Spleen (tissue), 11 donors: ENCODE measurements around the gene DUS1L. TPM values are rescaled to one million over a fixed set of nuclear protein-coding genes. Genes with fewer than 3 reads are reported as not detected.
A peak's percentile ranks its signal among the peaks of the same experiment; 100 is the strongest.

Experiments
- DNase-seq: peaks from one replicate; pipeline ENCODE4 v3.0.0-alpha.2; 2020
- H3K27ac ChIP-seq, 8 donors: fragments of 200-600 bp; sonication (generic) in 7 of 8; 1 replicate in 4 of 8; 2 replicates in 4 of 8; pipeline versions ENCODE4 v1.5.0 to v1.8.0; 2016 to 2021; ENCODE audit warnings: inconsistent platforms in 4 of 8, mild to moderate bottlenecking in 4 of 8, moderate library complexity in 1 of 8
- H3K27me3 ChIP-seq, 7 donors: fragments of 200-600 bp; sonication (generic) in 6 of 7; replicated peaks in 1 of 7; 1 replicate in 4 of 7; 2 replicates in 3 of 7; pipeline versions ENCODE4 v1.5.0 to v1.8.0; 2016 to 2021; ENCODE audit warnings: inconsistent platforms in 3 of 7, mild to moderate bottlenecking in 1 of 7
- H3K36me3 ChIP-seq, 6 donors: fragments of 200-600 bp; sonication (generic) in 5 of 6; 1 replicate in 4 of 6; 2 replicates in 2 of 6; pipeline versions ENCODE4 v1.5.0 to v1.8.0; 2016 to 2021; ENCODE audit warnings: inconsistent platforms in 2 of 6
- H3K4me1 ChIP-seq, 6 donors: fragments of 200-600 bp; sonication (generic) in 5 of 6; 1 replicate in 3 of 6; 2 replicates in 3 of 6; pipeline versions ENCODE4 v1.5.0 to v1.8.0; 2016 to 2021; ENCODE audit warnings: inconsistent platforms in 3 of 6
- H3K4me3 ChIP-seq, 8 donors: fragments of 200-600 bp; sonication (generic) in 7 of 8; 1 replicate in 4 of 8; 2 replicates in 4 of 8; pipeline versions ENCODE4 v1.5.0 to v1.8.0; 2016 to 2021; ENCODE audit warnings: inconsistent platforms in 4 of 8, mild to moderate bottlenecking in 4 of 8, moderate library complexity in 2 of 8
- H3K9me3 ChIP-seq, 8 donors: fragments of 200-600 bp; sonication (generic) in 7 of 8; 1 replicate in 4 of 8; 2 replicates in 4 of 8; pipeline versions ENCODE4 v1.5.0 to v1.8.0; 2016 to 2021; ENCODE audit warnings: inconsistent platforms in 4 of 8
- POLR2A ChIP-seq, 3 donors: fragments of 450-650 bp; IDR thresholded peaks; one replicate each; pipeline ENCODE4 v1.5.1; 2017; ENCODE audit warnings: antibody characterized with exemption in 3 of 3, mild to moderate bottlenecking in 1 of 3
- POLR2AphosphoS5 ChIP-seq, 3 donors: sonication (generic); formaldehyde crosslinking; IDR thresholded peaks; one replicate each; pipeline ENCODE4 v1.5.1; 2017; ENCODE audit warnings: antibody characterized with exemption in 3 of 3
- WGBS, 5 donors: extraction: QIAGEN DNeasy Blood & Tissue Kit in 3 of 5; methylation state at CpG; one replicate each; pipeline versions ENCODE4 v1.1.5 to v1.1.7; 2013 to 2018; 5-methylcytosine and 5-hydroxymethylcytosine counted together
- intact Hi-C: fragments of 100-400 bp; cut with DNase I; formaldehyde crosslinking; loops from one replicate; pipeline ENCODE4 v1.15.0; 2023; ENCODE audit warnings: low total_unique reads
- polyA plus RNA-seq, 3 donors: library from polyadenylated mRNA; stranded (reverse); fragments of 200-250 nt; gene quantifications; one replicate each; pipeline ENCODE4 v1.2.1, GENCODE V29; 2013
- total RNA-seq, 7 donors: library from RNA; depleted of rRNA in 3 of 7; stranded (reverse); fragments of >200 nt in 3 of 7; fragmentation: NEBNext Ultra II Directional in 4 of 7; extraction: Animal tissue kit (Norgen Biotek cat#: 25700) in 4 of 7; gene quantifications; one replicate each; pipeline versions ENCODE4 v1.1.0 to v1.2.1, GENCODE V29; 2016 to 2021
- TF ChIP-seq, protein P1 (sequence below), 11 experiments: fragments of 200-600 bp in 7 of 11; fragments of 450-650 bp in 4 of 11; sonication (generic) in 4 of 11; IDR thresholded peaks in 8 of 11; conservative IDR thresholded peaks in 3 of 11; 1 replicate in 7 of 11; 2 replicates in 4 of 11; pipeline versions ENCODE4 v1.4.0 to v1.8.0; 2016 to 2021; ENCODE audit warnings: antibody characterized with exemption in 11 of 11, inconsistent platforms in 4 of 11, mild to moderate bottlenecking in 1 of 11
- donor health status: healthy with polysubstance abuse.
- donor health status: DM: no; HTN: no; CAD: no; lungs with moderate emphysema.
- donor health status: DM: no; HTN: no; CAD: no.
- donor health status: Bipolar disorder and iron deficiency.
- donor health status: healthy.
- donor health status: DM: no; HTN: no; CAD: no.
- donor health status: DM: yes; HTN: yes; CAD: no.

The DUS1L gene
- total and polyA plus RNA-seq, 10 donors, result 76.4 to 174 (median 103) TPM

DNA sequence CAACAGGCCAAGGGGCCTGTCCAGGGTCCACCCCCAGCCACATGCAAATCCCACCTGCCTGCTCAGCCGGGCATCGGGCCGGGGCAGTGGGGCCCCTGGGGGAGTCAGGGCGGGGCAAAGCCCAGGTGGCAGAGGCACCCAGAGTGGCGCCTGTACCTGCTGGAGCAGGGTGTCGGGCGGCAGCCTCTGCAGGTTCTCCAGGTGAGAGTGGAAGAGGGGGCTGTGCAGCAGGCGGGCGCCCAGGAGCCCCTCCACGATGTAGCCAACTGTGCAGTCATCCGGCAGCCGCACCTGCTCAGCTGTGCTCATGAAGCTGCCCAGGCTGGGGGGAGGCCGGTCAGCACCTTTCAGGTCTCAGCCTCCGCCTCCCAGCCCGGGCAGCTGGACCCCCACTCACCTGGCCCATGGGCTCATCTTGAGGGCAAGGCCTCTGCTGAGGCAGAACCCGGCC, 16.1 kb downstream of the DUS1L start:
- Histone ChIP-seq H3K4me1 (peaks cover 20 to 49% (median 38%) of the 10 kb centered on the region in 6 donors), H3K27ac (no peak overlapping the region), H3K36me3 (peaks cover 0 to 53% (median 20%) of the 10 kb centered on the region in 6 donors), H3K4me3 (no peak overlapping the region), H3K27me3 (no peaks in the 10 kb centered on the region), H3K9me3 (no peaks in the 10 kb centered on the region)
- TF ChIP-seq, protein P1, sequence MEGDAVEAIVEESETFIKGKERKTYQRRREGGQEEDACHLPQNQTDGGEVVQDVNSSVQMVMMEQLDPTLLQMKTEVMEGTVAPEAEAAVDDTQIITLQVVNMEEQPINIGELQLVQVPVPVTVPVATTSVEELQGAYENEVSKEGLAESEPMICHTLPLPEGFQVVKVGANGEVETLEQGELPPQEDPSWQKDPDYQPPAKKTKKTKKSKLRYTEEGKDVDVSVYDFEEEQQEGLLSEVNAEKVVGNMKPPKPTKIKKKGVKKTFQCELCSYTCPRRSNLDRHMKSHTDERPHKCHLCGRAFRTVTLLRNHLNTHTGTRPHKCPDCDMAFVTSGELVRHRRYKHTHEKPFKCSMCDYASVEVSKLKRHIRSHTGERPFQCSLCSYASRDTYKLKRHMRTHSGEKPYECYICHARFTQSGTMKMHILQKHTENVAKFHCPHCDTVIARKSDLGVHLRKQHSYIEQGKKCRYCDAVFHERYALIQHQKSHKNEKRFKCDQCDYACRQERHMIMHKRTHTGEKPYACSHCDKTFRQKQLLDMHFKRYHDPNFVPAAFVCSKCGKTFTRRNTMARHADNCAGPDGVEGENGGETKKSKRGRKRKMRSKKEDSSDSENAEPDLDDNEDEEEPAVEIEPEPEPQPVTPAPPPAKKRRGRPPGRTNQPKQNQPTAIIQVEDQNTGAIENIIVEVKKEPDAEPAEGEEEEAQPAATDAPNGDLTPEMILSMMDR (IDR thresholded peaks at IDR 0.05 in 8 of 11, conservative IDR thresholded peaks at IDR 0.05 in 3 of 11), result no peak
- TF ChIP-seq POLR2A (IDR thresholded peaks at IDR 0.05), result no peak
- no peak for TF ChIP-seq POLR2AphosphoS5 (IDR thresholded peaks at IDR 0.05)
- DNase-seq, result peak; percentile 75
- WGBS, 5 donors, result 92 to 98% (median 93%) methylated on average over 3 to 16 of the region's 16 CpGs
- intact Hi-C loops, result loop anchor here (10.0 kb wide), 1 partner anchor 55 kb away; no protein-coding TSS in a partner anchor

GRCh38 chr17:82049106-82049505, 16.5 kb downstream of the DUS1L start:
- 84 to 96% (median 93%) methylated on average over 5 to 8 of the region's 8 CpGs for WGBS, 5 donors
- H3K27me3 ChIP-seq, result no peaks in the 10 kb centered on the region
- DNase-seq, result peak; percentile 54

GRCh38 chr17:82048571-82048971, 17.0 kb downstream of the DUS1L start:
- no peak overlapping the region for H3K27ac ChIP-seq
- no peak overlapping the region for H3K4me3 ChIP-seq
- TF ChIP-seq POLR2A (IDR thresholded peaks at IDR 0.05), result no peak
- no peak for TF ChIP-seq POLR2AphosphoS5 (IDR thresholded peaks at IDR 0.05)
- TF ChIP-seq, protein P1 (IDR thresholded peaks at IDR 0.05 in 8 of 11, conservative IDR thresholded peaks at IDR 0.05 in 3 of 11), result no peak
- 86 to 91% (median 89%) methylated on average over 17 to 20 of the region's 20 CpGs for WGBS, 5 donors
- no peaks in the 10 kb centered on the region for H3K27me3 ChIP-seq
- H3K4me1 ChIP-seq, result peaks cover 18 to 40% (median 34%) of the 10 kb centered on the region in 6 donors
- peak; percentile 69 for DNase-seq
- H3K9me3 ChIP-seq, result no peaks in the 10 kb centered on the region
- peaks cover 0 to 44% (median 10%) of the 10 kb centered on the region in 6 donors for H3K36me3 ChIP-seq
- intact Hi-C loops, result loop anchor here (10.0 kb wide), 1 partner anchor 56 kb away; no protein-coding TSS in a partner anchor

More at GRCh38 chr17:82049106-82049505, 16.5 kb downstream of the DUS1L start:
- no peaks in the 10 kb centered on the region for H3K9me3 ChIP-seq
- no peak overlapping the region for H3K4me3 ChIP-seq
- peaks cover 20 to 45% (median 38%) of the 10 kb centered on the region in 6 donors for H3K4me1 ChIP-seq
- intact Hi-C loops, result loop anchor here (10.0 kb wide), 1 partner anchor 56 kb away; no protein-coding TSS in a partner anchor
- TF ChIP-seq, protein P1 (IDR thresholded peaks at IDR 0.05 in 8 of 11, conservative IDR thresholded peaks at IDR 0.05 in 3 of 11), result no peak
- no peak for TF ChIP-seq POLR2A (IDR thresholded peaks at IDR 0.05)
- no peak for TF ChIP-seq POLR2AphosphoS5 (IDR thresholded peaks at IDR 0.05)
- peaks cover 0 to 49% (median 16%) of the 10 kb centered on the region in 6 donors for H3K36me3 ChIP-seq
- H3K27ac ChIP-seq, result no peak overlapping the region

DNA sequence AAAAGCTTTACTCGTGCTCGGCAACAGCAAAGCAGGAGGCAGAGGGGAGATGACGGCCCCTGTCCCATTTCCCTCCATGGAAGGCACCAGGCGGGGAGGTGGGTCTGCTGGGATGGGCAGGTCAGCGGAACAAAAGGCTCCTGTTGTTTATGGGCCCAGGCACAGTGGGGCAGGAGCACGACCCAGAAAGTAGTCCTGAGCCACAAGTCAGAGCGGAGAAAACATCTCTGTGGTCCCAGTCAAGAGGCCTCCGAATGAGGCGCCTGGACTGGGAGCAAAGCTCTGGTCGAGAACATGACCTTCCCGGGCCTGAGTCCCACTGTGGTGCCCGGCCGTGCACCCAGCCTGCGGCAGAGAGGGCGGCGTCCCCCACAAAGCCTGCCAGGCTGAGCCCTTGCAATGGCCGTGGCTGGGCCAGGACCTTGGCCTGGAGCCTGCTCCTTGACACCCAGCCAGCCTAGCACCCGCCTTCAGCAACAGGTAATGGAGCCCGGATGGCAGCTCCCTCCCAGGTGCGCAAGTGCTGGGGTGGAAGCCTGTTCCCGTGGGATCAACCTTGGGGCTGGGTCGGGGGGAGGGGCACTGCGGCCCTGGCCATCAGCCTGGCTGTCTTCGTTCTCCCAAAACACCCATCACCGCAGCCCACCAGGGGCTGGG, 17.6 kb downstream of the DUS1L start:
- peaks cover 13 to 34% (median 29%) of the 10 kb centered on the region in 6 donors for H3K4me1 ChIP-seq
- TF ChIP-seq, protein P1 (IDR thresholded peaks at IDR 0.05 in 8 of 11, conservative IDR thresholded peaks at IDR 0.05 in 3 of 11), result no peak
- TF ChIP-seq POLR2AphosphoS5 (IDR thresholded peaks at IDR 0.05) (peak in 1 of 3 donors; percentile 16), POLR2A (IDR thresholded peaks at IDR 0.05) (no peak)
- DNase-seq, result peak; percentile 69
- intact Hi-C loops, result loop anchor here (10.0 kb wide), 1 partner anchor 57 kb away; no protein-coding TSS in a partner anchor
- 87 to 96% (median 94%) methylated on average over 13 to 25 of the region's 25 CpGs for WGBS, 5 donors
- H3K4me3 ChIP-seq, result no peak overlapping the region
- no peaks in the 10 kb centered on the region for H3K27me3 ChIP-seq
- H3K9me3 ChIP-seq, result no peaks in the 10 kb centered on the region
- H3K27ac ChIP-seq, result no peak overlapping the region
- peaks cover 0 to 39% (median 9%) of the 10 kb centered on the region in 6 donors for H3K36me3 ChIP-seq
